AG09309 (cell line): ENCODE data around the gene TRABD.
A peak's percentile ranks its signal among the peaks of the same experiment; 100 is the strongest.
"Not testable (repeated sequence)": the region's sequence is repeated elsewhere in the genome, so short reads cannot be mapped to it uniquely, and the experiment has no call there.

Experiments used
- DNase-seq: peaks from one replicate; pipeline ENCODE4 v3.0.0-alpha.2; 2010; ENCODE audit warnings: low read depth
- H3K4me3 ChIP-seq: 2 replicates; pipeline ENCODE4 v1.5.1; 2011; ENCODE audit warnings: mild to moderate bottlenecking, low read depth, low read length, moderate library complexity; ENCODE audit not compliant: control insufficient read depth
- TF ChIP-seq, protein P1 (sequence below): IDR thresholded peaks from 2 replicates; pipeline ENCODE4 v1.5.1; 2011; ENCODE audit warnings: mild to moderate bottlenecking, low read depth, low read length, inconsistent platforms; ENCODE audit not compliant: insufficient read depth, control insufficient read depth; ENCODE audit errors: missing control alignments

Gene TRABD

DNA sequence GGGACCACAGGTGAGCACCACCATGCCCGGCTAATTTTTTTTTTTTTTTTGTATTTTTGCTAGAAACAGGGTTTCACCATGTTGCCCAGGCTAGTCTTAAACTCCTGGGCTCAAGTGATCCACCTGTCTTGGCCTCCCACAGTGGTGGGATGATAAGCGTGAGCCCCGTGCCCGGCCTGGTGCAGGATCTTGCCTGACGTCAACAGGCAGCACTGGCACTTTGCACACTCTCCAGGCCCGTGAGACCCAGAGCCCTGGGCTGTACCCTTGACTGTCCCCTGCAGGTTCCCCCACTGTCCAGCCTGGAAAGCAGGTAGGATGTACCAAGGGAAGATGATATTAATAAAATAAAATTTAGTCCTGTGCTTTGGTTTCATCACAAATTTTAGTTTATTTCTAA lies 44.3 kb upstream of the TRABD start:
- TF ChIP-seq, protein P1, sequence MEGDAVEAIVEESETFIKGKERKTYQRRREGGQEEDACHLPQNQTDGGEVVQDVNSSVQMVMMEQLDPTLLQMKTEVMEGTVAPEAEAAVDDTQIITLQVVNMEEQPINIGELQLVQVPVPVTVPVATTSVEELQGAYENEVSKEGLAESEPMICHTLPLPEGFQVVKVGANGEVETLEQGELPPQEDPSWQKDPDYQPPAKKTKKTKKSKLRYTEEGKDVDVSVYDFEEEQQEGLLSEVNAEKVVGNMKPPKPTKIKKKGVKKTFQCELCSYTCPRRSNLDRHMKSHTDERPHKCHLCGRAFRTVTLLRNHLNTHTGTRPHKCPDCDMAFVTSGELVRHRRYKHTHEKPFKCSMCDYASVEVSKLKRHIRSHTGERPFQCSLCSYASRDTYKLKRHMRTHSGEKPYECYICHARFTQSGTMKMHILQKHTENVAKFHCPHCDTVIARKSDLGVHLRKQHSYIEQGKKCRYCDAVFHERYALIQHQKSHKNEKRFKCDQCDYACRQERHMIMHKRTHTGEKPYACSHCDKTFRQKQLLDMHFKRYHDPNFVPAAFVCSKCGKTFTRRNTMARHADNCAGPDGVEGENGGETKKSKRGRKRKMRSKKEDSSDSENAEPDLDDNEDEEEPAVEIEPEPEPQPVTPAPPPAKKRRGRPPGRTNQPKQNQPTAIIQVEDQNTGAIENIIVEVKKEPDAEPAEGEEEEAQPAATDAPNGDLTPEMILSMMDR: no peak
- no peak overlapping the region for H3K4me3 ChIP-seq
- DNase-seq: no peak

DNA sequence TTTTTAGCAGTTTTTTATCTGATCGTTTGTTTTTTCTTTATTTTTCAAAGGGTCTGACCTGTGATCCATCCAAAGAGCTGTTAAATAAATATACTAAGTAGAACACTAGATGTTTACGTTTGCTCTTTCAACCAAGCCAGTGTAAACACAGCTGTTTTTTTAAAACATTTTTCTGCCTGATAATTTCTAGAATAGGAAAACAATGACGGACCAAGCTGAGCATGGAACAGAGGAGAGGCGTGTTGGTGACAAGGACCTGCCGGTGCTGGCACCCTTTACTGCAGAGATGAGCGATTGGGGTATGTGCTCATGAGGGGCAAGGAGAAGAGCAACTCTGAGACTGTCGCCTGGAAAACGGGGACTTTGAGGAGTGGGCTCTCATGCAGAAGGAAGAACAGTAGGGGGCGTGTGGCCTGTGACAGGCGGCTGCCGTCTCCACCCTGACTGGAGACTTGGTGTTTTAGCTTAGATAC lies 43.8 kb upstream of the TRABD start:
- TF ChIP-seq, protein P1: no peak
- DNase-seq: no peak
- no peak overlapping the region for H3K4me3 ChIP-seq

DNA sequence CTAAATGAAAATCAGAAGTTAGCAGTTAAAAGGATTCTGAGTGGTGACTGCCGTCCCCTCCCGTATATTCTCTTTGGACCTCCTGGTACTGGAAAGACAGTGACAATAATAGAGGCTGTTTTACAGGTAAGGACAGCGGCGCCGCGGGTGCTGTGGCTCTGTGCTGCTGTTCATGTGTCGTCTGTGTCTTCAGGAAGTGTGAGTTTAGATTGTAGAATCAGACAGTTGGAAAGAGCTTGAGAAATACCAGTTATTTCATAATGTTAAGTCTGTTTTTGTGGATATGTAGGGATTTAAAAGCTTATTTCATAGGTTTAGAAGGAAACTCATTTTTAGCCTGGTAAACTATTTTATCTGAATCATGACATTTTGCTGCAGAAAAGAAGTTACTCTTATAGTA lies 42.6 kb upstream of the TRABD start:
- TF ChIP-seq, protein P1: no peak
- no peak for DNase-seq
- no peak overlapping the region for H3K4me3 ChIP-seq

DNA sequence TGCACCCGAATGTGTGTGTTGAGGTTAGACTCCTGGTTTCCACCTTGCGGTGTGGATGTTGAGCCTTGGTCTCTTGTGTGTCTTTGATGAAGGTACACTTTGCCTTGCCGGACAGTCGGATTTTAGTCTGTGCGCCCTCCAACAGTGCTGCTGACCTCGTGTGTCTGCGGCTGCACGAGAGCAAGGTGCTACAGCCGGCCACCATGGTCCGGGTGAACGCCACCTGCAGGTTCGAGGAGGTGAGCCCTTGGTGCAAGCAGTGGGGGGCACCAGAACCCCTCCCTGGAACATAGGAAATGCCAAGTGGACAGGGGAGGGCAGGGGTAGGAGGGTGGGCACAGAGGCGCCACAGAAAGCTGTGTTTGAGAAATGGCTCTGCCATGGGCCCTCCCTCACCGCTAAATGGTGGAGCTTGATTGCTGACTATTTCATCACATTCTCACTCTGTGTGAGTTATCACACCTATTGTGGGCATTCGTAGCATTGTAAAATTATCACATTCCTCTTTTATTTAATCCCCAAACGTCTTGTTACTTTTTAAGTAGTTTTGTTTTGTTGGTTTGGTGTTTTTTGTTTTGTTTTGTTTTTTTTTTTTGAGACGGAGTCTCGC lies 41.6 kb upstream of the TRABD start:
- TF ChIP-seq, protein P1: no peak
- no peak for DNase-seq
- H3K4me3 ChIP-seq: no peak overlapping the region

DNA sequence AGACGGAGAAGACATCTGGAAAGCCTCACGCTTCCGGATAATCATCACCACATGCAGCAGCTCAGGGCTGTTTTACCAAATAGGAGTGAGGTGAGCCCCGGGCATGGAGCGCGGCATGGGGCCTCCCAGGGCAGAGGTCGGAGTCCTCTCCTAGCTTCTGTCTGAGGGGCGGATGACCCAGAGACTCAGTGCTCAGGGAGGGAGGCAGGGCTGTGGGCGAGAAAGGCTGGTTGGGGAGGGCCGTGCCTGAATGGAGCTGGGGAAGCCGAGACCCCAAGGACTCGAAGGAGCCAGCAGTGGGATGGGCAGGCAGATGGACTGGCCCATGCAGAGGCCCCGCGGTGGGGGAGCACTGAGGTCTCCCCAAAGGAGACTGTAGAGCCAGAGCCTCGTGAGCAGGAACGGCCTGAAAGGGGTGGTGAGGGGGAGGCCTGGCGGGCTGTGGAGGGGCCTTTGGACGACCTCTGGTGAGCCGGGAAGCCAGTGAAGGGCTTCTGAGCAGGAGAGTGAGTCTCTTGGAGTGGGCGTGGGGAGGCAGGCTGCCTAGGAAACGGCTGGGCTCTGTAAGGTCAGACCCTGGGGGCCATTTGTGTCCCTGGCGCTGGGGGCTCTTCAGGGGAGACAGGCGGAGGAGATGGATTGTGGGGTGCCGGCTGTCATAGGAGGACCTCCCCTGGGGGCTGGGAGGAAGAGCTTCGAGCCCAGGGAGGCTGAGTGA lies 39.8 kb upstream of the TRABD start:
- TF ChIP-seq, protein P1: no peak
- no peak for DNase-seq
- H3K4me3 ChIP-seq: no peak overlapping the region

DNA sequence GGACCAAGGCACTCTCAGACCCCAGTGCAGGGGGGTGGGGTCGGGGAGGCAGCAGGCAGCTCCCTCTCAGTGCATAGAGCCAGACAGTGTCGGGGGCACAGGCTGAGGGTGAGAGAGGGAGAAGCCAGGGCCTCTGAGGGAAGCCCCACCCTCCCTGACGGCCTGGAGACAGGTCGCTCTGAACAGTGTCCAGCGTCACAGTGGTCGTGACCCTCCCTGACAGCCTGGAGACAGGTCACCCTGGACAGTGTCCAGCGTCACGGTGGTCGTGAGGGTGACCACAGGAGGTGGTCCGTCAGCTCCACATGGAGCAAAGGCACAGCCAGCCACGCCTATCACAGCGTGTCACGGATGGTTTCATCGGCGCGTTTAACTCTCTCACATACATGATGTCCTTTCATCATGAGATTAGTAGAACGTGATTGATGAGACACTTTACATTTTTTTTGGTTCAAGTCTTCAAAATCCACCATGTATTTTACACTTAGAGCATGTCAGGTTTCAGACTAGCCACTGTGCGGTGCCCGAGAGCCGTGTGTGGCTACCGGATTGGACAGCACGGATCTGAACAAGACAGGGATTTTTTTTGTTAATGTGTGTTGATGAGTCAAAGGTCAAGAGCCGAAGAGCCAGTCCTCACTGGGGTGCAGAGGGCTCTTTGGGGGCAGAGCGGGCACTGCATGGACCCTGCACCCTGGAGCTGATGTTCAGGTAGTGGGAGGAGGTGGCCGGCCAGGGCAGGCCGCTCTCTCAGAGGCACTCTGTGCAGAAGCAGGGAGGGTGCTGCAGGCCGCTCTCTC lies 39.1 kb upstream of the TRABD start:
- TF ChIP-seq, protein P1: peak; percentile 97
- no peak overlapping the region for H3K4me3 ChIP-seq
- DNase-seq: peak; percentile 24

DNA sequence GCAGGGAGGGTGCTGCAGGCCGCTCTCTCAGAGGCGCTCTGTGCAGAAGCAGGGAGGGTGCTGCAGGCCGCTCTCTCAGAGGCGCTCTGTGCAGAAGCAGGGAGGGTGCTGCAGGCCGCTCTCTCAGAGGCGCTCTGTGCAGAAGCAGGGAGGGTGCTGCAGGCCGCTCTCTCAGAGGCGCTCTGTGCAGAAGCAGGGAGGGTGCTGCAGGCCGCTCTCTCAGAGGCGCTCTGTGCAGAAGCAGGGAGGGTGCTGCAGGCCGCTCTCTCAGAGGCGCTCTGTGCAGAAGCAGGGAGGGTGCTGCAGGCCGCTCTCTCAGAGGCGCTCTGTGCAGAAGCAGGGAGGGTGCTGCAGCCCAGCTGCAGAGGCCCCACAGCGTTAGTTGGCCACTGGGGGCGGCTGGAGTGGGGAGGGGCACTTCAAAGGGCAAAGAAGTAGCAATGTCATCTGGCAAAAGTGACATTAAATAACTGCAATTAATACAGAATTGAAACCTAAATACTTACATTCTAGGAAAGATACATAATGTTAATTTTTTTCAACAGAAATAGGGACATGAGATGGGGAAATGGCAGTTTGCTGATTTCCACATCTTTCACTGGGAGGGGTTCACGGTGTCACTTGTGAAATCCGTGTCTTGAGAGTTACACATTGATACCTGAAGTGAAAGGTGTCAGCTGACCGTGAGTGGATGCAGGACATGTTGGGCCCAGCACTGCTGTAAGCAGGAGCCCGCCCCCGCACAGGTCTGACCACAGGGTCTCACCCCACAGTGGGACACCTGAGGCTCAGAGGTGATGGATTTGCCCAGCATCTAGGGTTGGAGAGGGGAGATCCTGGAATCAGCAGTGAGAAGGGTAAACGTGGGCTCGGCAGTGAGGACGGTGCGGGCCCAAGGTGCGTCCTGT lies 38.2 kb upstream of the TRABD start:
- not testable (repeated sequence) for H3K4me3 ChIP-seq, DNase-seq
